Measurements from ENCODE around the gene RAPGEF1. TPM values are rescaled to one million over a fixed set of nuclear protein-coding genes. Genes with fewer than 3 reads are reported as not detected.

The RAPGEF1 gene
- total RNA-seq, 1 experiment from 2014 or later: 55.6 TPM

GRCh38 chr9:131660466-131661405 is 79.1 kb downstream of the RAPGEF1 start:
- Histone ChIP-seq H3K79me2 (ENCODE audit: insufficient read depth, low read length) (peaks cover 6% of the 10 kb centered on the region; the same call in 1 of the 2 replicates), H2BK12ac (ENCODE audit: insufficient read length, low read depth, low read length) (no peak overlapping the region), H3K27me3 (ENCODE audit: insufficient read depth, low read length) (no peaks in the 10 kb centered on the region), H3T11ph (ENCODE audit: low read length) (no peak overlapping the region), H3K23ac (ENCODE audit: insufficient read length, low read depth, low read length) (no peak overlapping the region), H3K23me2 (ENCODE audit: insufficient read length, low read depth, low read length, poor library complexity, severe bottlenecking) (no peaks in the 10 kb centered on the region), H2BK15ac (ENCODE audit: low read depth, low read length) (no peak overlapping the region), H3K9ac (ENCODE audit: extremely low read depth, insufficient read length, low read length) (no peak overlapping the region), H3K79me1 (ENCODE audit: insufficient read depth, low read depth, low read length, poor library complexity, severe bottlenecking) (no peaks in the 10 kb centered on the region), H4K5ac (ENCODE audit: insufficient read length, low read depth, low read length) (no peak overlapping the region), H4K91ac (ENCODE audit: insufficient read length, low read depth, low read length) (no peak overlapping the region), H2BK120ac (ENCODE audit: low read depth, low read length, poor library complexity, severe bottlenecking) (no peak overlapping the region), H3K4ac (ENCODE audit: low read depth, low read length) (no peak overlapping the region), H3K4me2 (ENCODE audit: insufficient read depth, insufficient read length, low read length) (peak overlapping the region; percentile 13), H3K14ac (ENCODE audit: insufficient read depth, low read length) (no peak overlapping the region), H2AFZ (ENCODE audit: low read length) (no peak overlapping the region), H3K56ac (ENCODE audit: insufficient read length, low read depth, low read length) (no peak overlapping the region), H4K20me1 (ENCODE audit: control insufficient read depth, insufficient read depth, insufficient read length) (no peaks in the 10 kb centered on the region), H3K4me1 (ENCODE audit: insufficient read depth, low read length) (peaks cover 19% of the 10 kb centered on the region; the same call in 1 of the 2 replicates), H2BK5ac (ENCODE audit: insufficient read length, low read length) (no peak overlapping the region), H3K27ac (ENCODE audit: insufficient read length, low read depth, low read length) (peak overlapping the region; percentile 27), H2BK20ac (ENCODE audit: low read depth, low read length, poor library complexity, severe bottlenecking) (no peak overlapping the region), H3K9me3 (ENCODE audit: control insufficient read depth, low read depth, low read length) (no peaks in the 10 kb centered on the region), H3K18ac (ENCODE audit: insufficient read length, low read depth, low read length) (no peak overlapping the region), H2AK5ac (ENCODE audit: insufficient read length, low read length) (no peak overlapping the region), H4K8ac (replicated peaks; ENCODE audit: insufficient read length, low read depth, low read length) (no peak overlapping the region)
- TF ChIP-seq CTCF (conservative IDR thresholded peaks at IDR 0.05): no peak
- peaks cover 33 to 44% of the 10 kb centered on the region in 2 experiments for H3K4me1 Mint-ChIP-seq
- no peaks in the 10 kb centered on the region for H3K27me3 Mint-ChIP-seq (ENCODE audit: low read depth)
- H3K36me3 Mint-ChIP-seq (ENCODE audit: insufficient read depth in 1 of 3, low read depth in 3 of 3): peaks cover 15 to 20% (median 16%) of the 10 kb centered on the region in 3 experiments
- peaks cover 14 to 20% of the 10 kb centered on the region in 2 experiments for H3K9me3 Mint-ChIP-seq
- H3K4me3 Mint-ChIP-seq: peak overlapping the region; percentile 3 to 38; a peak in 3 of 5 replicates
- H3K27ac Mint-ChIP-seq: peak overlapping the region; percentile 55 to 91 (median 88); a peak in 6 of 7 replicates
- DNase-seq: peak; percentile 65
- WGBS (ENCODE audit: extremely low coverage, insufficient read length, low lambda C conversion rate): no CpG with 5 or more reads among the region's 19 CpGs

Data from H9 (cell line).